Smooth muscle cell (in vitro differentiated cells): ENCODE measurements around the gene STX16. TPM values are rescaled to one million over a fixed set of nuclear protein-coding genes. Genes with fewer than 3 reads are reported as not detected.
A peak's percentile ranks its signal among the peaks of the same experiment; 100 is the strongest.

Experiments used
- DNase-seq: peaks from one replicate; lab custom pipeline; 2025; ENCODE audit not compliant: unreplicated experiment; lab: John Stamatoyannopoulos, UW
- H2AFZ ChIP-seq: fragments of 200-600 bp; sonication (generic); 2 replicates; pipeline ENCODE4 v1.6.0; 2016; ENCODE audit warnings: antibody characterized with exemption, low read depth, mild to moderate bottlenecking
- H3F3A ChIP-seq: fragments of 200-600 bp; sonication (generic); 2 replicates; pipeline ENCODE4 v1.6.0; 2017; ENCODE audit warnings: antibody characterized with exemption, low read depth
- H3K27ac ChIP-seq: fragments of 200-600 bp; sonication (generic); 2 replicates; pipeline ENCODE4 v1.5.1; 2016; ENCODE audit warnings: low read depth, mild to moderate bottlenecking
- H3K27me3 ChIP-seq: fragments of 200-600 bp; sonication (generic); 2 replicates; pipeline ENCODE4 v1.6.1; 2016; ENCODE audit warnings: low read depth, mild to moderate bottlenecking
- H3K36me3 ChIP-seq: fragments of 200-600 bp; sonication (generic); 2 replicates; pipeline ENCODE4 v1.5.1; 2016; ENCODE audit warnings: low read depth
- H3K4me1 ChIP-seq: fragments of 200-600 bp; sonication (generic); 2 replicates; pipeline ENCODE4 v1.5.1; 2016; ENCODE audit warnings: low read depth
- H3K4me2 ChIP-seq: fragments of 200-600 bp; sonication (generic); 2 replicates; pipeline ENCODE4 v1.6.0; 2016; ENCODE audit warnings: mild to moderate bottlenecking
- H3K4me3 ChIP-seq: fragments of 200-600 bp; sonication (generic); 2 replicates; pipeline ENCODE4 v1.5.1; 2016; ENCODE audit warnings: mild to moderate bottlenecking
- H3K79me2 ChIP-seq: fragments of 200-600 bp; sonication (generic); 2 replicates; pipeline ENCODE4 v1.6.0; 2016; ENCODE audit warnings: low read depth, mild to moderate bottlenecking
- H3K9ac ChIP-seq: fragments of 200-600 bp; sonication (generic); 2 replicates; pipeline ENCODE4 v1.6.0; 2016; ENCODE audit warnings: low read depth
- H3K9me3 ChIP-seq: fragments of 200-600 bp; sonication (generic); replicated peaks from 2 replicates; pipeline ENCODE4 v1.5.1; 2016; ENCODE audit warnings: low read depth
- H4K20me1 ChIP-seq: fragments of 200-600 bp; sonication (generic); 2 replicates; pipeline ENCODE4 v1.6.0; 2016; ENCODE audit warnings: low read depth
- CTCF ChIP-seq: fragments of 200-600 bp; sonication (generic); IDR thresholded peaks from 2 replicates; pipeline ENCODE4 v1.5.1; 2017; ENCODE audit warnings: borderline replicate concordance, mild to moderate bottlenecking, antibody characterized with exemption; ENCODE audit not compliant: insufficient read depth, poor library complexity, severe bottlenecking
- WGBS: methylation state at CpG from one replicate; pipeline ENCODE4 v1.1.7; 2016; ENCODE audit warnings: low lambda C conversion rate; 5-methylcytosine and 5-hydroxymethylcytosine counted together
- polyA plus RNA-seq: library from polyadenylated mRNA; unstranded; fragments of >200 nt; fragmentation: Nextera tagmentation; extraction: Ambion mirVana; gene quantifications from 2 replicates; pipeline ENCODE4 v1.2.1, GENCODE V29; 2016
- total RNA-seq: library from RNA; depleted of rRNA; stranded (reverse); fragments of >200 nt; gene quantifications from 2 replicates; pipeline ENCODE4 v1.2.3, GENCODE V29; 2014

STX16 gene
- total and polyA plus RNA-seq, 2 experiments from 2014 or later = 22.5 to 35.8 TPM

- H3K36me3 ChIP-seq = no peaks in the 10 kb centered on the region
- WGBS = 86% methylated on average over 22 of the region's 22 CpGs
- no peak for DNase-seq
- peaks cover 3% of the 10 kb centered on the region for H3K4me1 ChIP-seq
- no peaks in the 10 kb centered on the region for H3K9me3 ChIP-seq
- TF ChIP-seq CTCF = no peak
- no peaks in the 10 kb centered on the region for H3K27me3 ChIP-seq
- peak overlapping the region; percentile 88 for H2AFZ ChIP-seq
- no peaks in the 10 kb centered on the region for H4K20me1 ChIP-seq
- no peak overlapping the region for H3K4me3 ChIP-seq
- H3K9ac ChIP-seq = no peak overlapping the region
- H3K4me2 ChIP-seq = peak overlapping the region; percentile 75
- H3K79me2 ChIP-seq = no peaks in the 10 kb centered on the region
- peak overlapping the region; percentile 80 for H3K27ac ChIP-seq
- H3F3A ChIP-seq = no peaks in the 10 kb centered on the region
These were observed 31.8 kb upstream of the STX16 start for GRCh38 chr20:58619077-58619863.

GRCh38 chr20:58619864-58620431 is 31.1 kb upstream of the STX16 start:
- no peaks in the 10 kb centered on the region for H3K36me3 ChIP-seq
- no peak overlapping the region for H3K9ac ChIP-seq
- no peak for TF ChIP-seq CTCF
- H3K4me1 ChIP-seq = peaks cover 4% of the 10 kb centered on the region
- no peak overlapping the region for H2AFZ ChIP-seq
- H3K4me3 ChIP-seq = no peak overlapping the region
- no peaks in the 10 kb centered on the region for H4K20me1 ChIP-seq
- no peaks in the 10 kb centered on the region for H3K79me2 ChIP-seq
- H3K4me2 ChIP-seq = no peak overlapping the region
- H3F3A ChIP-seq = no peaks in the 10 kb centered on the region
- no peak for DNase-seq
- no peaks in the 10 kb centered on the region for H3K27me3 ChIP-seq
- H3K9me3 ChIP-seq = no peaks in the 10 kb centered on the region
- no peak overlapping the region for H3K27ac ChIP-seq
- 89% methylated on average over 11 of the region's 11 CpGs for WGBS

DNA sequence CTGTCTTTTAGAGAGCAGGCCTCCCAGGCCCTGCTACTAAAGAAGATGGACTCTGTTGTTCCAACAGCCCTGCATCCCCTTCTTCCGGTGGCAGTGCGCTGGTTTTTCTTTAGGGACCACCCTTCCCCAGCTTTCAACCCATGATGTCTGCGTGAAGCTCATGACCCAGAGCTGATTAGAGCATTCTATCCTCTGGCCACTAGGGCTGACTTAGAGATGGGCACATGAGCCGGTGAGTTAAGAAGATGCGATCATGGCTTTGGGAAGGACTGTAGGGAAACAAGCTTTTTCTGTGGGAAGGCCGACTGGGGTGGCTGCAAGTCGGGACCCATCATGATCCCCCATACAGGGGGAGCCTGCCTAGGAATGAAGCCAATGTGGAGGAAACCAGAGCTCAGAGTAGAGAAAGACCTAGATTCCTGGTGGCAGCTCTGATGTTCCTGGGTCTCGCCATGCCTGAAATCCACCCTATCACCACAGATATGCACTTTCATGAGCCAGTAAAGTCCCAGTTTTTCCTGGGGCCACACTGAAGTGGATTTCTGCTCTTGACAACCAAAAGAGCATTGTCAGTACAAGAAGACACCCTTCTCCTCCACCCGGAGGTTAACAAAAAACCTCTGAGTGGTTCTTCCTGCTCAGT is 29.1 kb upstream of the STX16 start:
- peak; percentile 20 for TF ChIP-seq CTCF
- no peaks in the 10 kb centered on the region for H3K36me3 ChIP-seq
- 94% methylated on average over 9 of the region's 9 CpGs for WGBS
- H3F3A ChIP-seq = no peaks in the 10 kb centered on the region
- peak overlapping the region; percentile 100 for H3K27ac ChIP-seq
- no peaks in the 10 kb centered on the region for H3K9me3 ChIP-seq
- peak overlapping the region; percentile 83 for H3K9ac ChIP-seq
- DNase-seq = no peak
- H3K27me3 ChIP-seq = no peaks in the 10 kb centered on the region
- H3K4me3 ChIP-seq = no peak overlapping the region
- peak overlapping the region; percentile 38 for H3K4me2 ChIP-seq
- H3K4me1 ChIP-seq = peaks cover 4% of the 10 kb centered on the region
- no peaks in the 10 kb centered on the region for H4K20me1 ChIP-seq
- H3K79me2 ChIP-seq = no peaks in the 10 kb centered on the region
- H2AFZ ChIP-seq = no peak overlapping the region
